GM19463 (cell line): ENCODE results near the gene CRYZL1.

Experiments
- ATAC-seq: cut with Tn5 transposase; IDR thresholded peaks from one replicate; pipeline ENCODE4 v1.9.1; 2021; ENCODE audit warnings: mild to moderate bottlenecking, moderate library complexity; ENCODE audit not compliant: unreplicated experiment

Gene CRYZL1

GRCh38 chr21:33542640-33543504 lies 98.7 kb downstream of the CRYZL1 start, which contains the start of gene SON:
TSS of gene SON (plus strand) at chr21:33543038. CDS start at chr21:33543093, 55 bp downstream.
- ATAC-seq, result peak; percentile 93

- ATAC-seq, result peak; percentile 51
Observed at GRCh38 chr21:33541756-33542639, 99.5 kb downstream of the CRYZL1 start, which contains the start of gene GART. TSS of gene GART (minus strand) at chr21:33542117. CDS start at chr21:33539315, 2,802 bp downstream.

DNA sequence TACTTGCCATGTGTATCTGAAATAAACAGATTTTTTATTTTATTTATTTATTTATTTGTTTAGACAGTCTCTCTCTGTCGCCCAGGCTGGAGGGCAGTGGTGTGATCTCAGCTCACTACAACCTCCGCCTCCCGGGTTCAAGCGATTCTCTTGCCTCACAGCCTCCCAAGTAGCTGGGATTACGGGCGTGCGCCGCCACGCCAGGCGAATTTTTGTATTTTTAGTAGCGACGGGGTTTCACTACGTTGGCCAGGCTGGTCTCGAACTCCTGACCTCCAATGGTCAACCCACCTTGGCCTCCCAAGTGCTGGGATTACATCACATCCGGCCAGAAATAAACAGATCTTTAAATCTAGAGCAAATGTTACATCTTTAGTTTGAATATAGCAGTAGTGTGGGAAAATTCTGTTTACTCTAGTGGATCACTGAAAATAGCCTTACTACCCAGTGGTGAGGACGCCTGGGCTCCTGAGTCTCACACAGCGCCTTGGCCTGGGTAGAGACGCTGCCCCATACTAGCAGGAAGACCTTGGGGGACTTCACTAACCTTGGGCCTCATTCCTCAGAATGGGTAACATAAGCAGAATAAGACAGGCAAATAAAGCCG lies 100.3 kb downstream of the CRYZL1 start:
- no peak for ATAC-seq

GRCh38 chr21:33540711-33541104 lies 100.8 kb downstream of the CRYZL1 start:
- ATAC-seq, result no peak

DNA sequence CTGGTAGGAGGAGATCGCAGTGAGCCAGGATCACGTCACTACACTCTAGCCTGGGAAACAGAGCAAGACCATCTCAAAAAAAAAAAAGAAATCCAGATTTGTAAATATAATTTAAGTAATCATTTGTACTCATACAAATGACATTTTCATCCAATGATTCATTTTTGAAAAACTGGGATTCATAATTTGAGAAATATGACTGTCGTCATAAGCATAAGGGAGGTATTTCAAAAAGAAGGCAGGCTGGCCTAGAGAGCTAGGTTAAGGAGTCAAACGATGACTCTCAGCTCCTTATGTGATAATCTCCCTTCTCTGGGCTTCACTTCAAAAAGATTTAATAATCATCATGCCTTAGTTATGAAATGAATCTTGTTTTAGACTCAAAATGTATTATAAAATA lies 101.9 kb downstream of the CRYZL1 start:
- no peak for ATAC-seq
